ENCODE measurements around the gene DIS3L2. TPM values are rescaled to one million over a fixed set of nuclear protein-coding genes. Genes with fewer than 3 reads are reported as not detected.
"Not testable (repeated sequence)": the region's sequence is repeated elsewhere in the genome, so short reads cannot be mapped to it uniquely, and the experiment has no call there.

DIS3L2 gene
- total RNA-seq, 4 donors from 2014 or later, result 13.3 to 31.0 (median 23.6) TPM

GRCh38 chr2:232028631-232029030, 67.1 kb downstream of the DIS3L2 start:
- H3K4me1 ChIP-seq, result peaks cover 5 to 20% (median 5%) of the 10 kb centered on the region in 3 donors
- H3K4me3 ChIP-seq, result no peak overlapping the region
- no peak overlapping the region for H3K27ac ChIP-seq
- peak; percentile 34 for ATAC-seq
- no peaks in the 10 kb centered on the region for H3K27me3 ChIP-seq
- H3K9me3 ChIP-seq, result no peaks in the 10 kb centered on the region
- TF ChIP-seq EP300 (IDR thresholded peaks at IDR 0.05) (no peak), CTCF (IDR thresholded peaks at IDR 0.05) (no peak), POLR2AphosphoS5 (IDR thresholded peaks at IDR 0.05) (no peak), POLR2A (IDR thresholded peaks at IDR 0.05) (no peak)
- peaks cover 0 to 32% of the 10 kb centered on the region in 2 donors for H3K36me3 ChIP-seq

- no peak overlapping the region for H3K4me3 ChIP-seq
- peaks cover 5 to 20% (median 5%) of the 10 kb centered on the region in 3 donors for H3K4me1 ChIP-seq
- H3K27ac ChIP-seq, result no peak overlapping the region
- TF ChIP-seq POLR2A (IDR thresholded peaks at IDR 0.05), result no peak
- TF ChIP-seq EP300 (IDR thresholded peaks at IDR 0.05), result no peak
- no peak for TF ChIP-seq CTCF (IDR thresholded peaks at IDR 0.05)
- TF ChIP-seq POLR2AphosphoS5 (IDR thresholded peaks at IDR 0.05), result no peak
- no peaks in the 10 kb centered on the region for H3K9me3 ChIP-seq
- peaks cover 0 to 31% of the 10 kb centered on the region in 2 donors for H3K36me3 ChIP-seq
- no peaks in the 10 kb centered on the region for H3K27me3 ChIP-seq
- 55 to 77% methylated on average over 4 of the region's 4 CpGs for WGBS, 2 donors (ENCODE audit: low coverage in 1 of 2)
- no peak for ATAC-seq
Measured at GRCh38 chr2:232029346-232029745, 67.8 kb downstream of the DIS3L2 start.

- peaks cover 5 to 20% (median 5%) of the 10 kb centered on the region in 3 donors for H3K4me1 ChIP-seq
- ATAC-seq, result no peak
- no peak overlapping the region for H3K27ac ChIP-seq
- H3K27me3 ChIP-seq, result no peaks in the 10 kb centered on the region
- H3K36me3 ChIP-seq, result peaks cover 0 to 24% of the 10 kb centered on the region in 2 donors
- H3K4me3 ChIP-seq, result no peak overlapping the region
- TF ChIP-seq POLR2AphosphoS5 (IDR thresholded peaks at IDR 0.05), result no peak
- TF ChIP-seq CTCF (IDR thresholded peaks at IDR 0.05), result peak in 1 of 4 experiments; percentile 17
- WGBS, 2 donors (ENCODE audit: low coverage in 1 of 2), result 90 to 100% methylated on average over 1 to 2 of the region's 2 CpGs
- peaks cover 0 to 6% (median 0%) of the 10 kb centered on the region in 3 donors for H3K9me3 ChIP-seq
Measured at GRCh38 chr2:232030229-232030628, 68.7 kb downstream of the DIS3L2 start.

- 94 to 97% methylated on average over 2 of the region's 2 CpGs for WGBS, 2 donors (ENCODE audit: low coverage in 1 of 2)
- H3K4me3 ChIP-seq, ATAC-seq: not testable (repeated sequence)
Measured at GRCh38 chr2:232035292-232035691, 73.8 kb downstream of the DIS3L2 start.

GRCh38 chr2:232036876-232037275, 75.4 kb downstream of the DIS3L2 start:
- H3K4me3 ChIP-seq, H3K27ac ChIP-seq, ATAC-seq, H3K27me3 ChIP-seq: not testable (repeated sequence)
- Histone ChIP-seq H3K4me1 (peaks cover 0 to 17% (median 5%) of the 10 kb centered on the region in 3 donors), H3K36me3 (peaks cover 0 to 32% of the 10 kb centered on the region in 2 donors), H3K9me3 (peaks cover 0 to 18% (median 0%) of the 10 kb centered on the region in 3 donors)
- no CpG with 5 or more reads among the region's 4 CpGs for WGBS, 2 donors (ENCODE audit: low coverage in 1 of 2)

More at GRCh38 chr2:232035292-232035691, 73.8 kb downstream of the DIS3L2 start:
- not testable (repeated sequence) for H3K27ac ChIP-seq, H3K27me3 ChIP-seq
- Histone ChIP-seq H3K36me3 (peaks cover 0 to 33% of the 10 kb centered on the region in 2 donors), H3K9me3 (peaks cover 0 to 18% (median 0%) of the 10 kb centered on the region in 3 donors), H3K4me1 (peaks cover 0 to 17% (median 5%) of the 10 kb centered on the region in 3 donors)

GRCh38 chr2:232038251-232038880, 76.9 kb downstream of the DIS3L2 start:
- Histone ChIP-seq H3K9me3 (peaks cover 0 to 18% (median 0%) of the 10 kb centered on the region in 3 donors), H3K36me3 (peaks cover 0 to 32% of the 10 kb centered on the region in 2 donors), H3K4me1 (peaks cover 0 to 23% (median 5%) of the 10 kb centered on the region in 3 donors), H3K27ac (no peak overlapping the region), H3K4me3 (no peak overlapping the region), H3K27me3 (no peaks in the 10 kb centered on the region)
- TF ChIP-seq POLR2AphosphoS5 (IDR thresholded peaks at IDR 0.05) (no peak), POLR2A (IDR thresholded peaks at IDR 0.05) (no peak), CTCF (IDR thresholded peaks at IDR 0.05) (no peak), EP300 (IDR thresholded peaks at IDR 0.05) (no peak)
- ATAC-seq, result no peak
- WGBS, 2 donors (ENCODE audit: low coverage in 1 of 2), result 70 to 92% methylated on average over 1 of the region's 1 CpG
